Esophagus muscularis mucosa (tissue), 4 donors: Measurements from ENCODE around the gene C17orf107. TPM values are rescaled to one million over a fixed set of nuclear protein-coding genes. Genes with fewer than 3 reads are reported as not detected.

Experiments
- DNase-seq: peaks from one replicate; pipeline ENCODE4 v3.0.0-alpha.2; 2017; ENCODE audit errors: extremely low spot score
- H3K27ac ChIP-seq, 4 donors: fragments of 200-600 bp; sonication (generic); replicated peaks in 1 of 4; 1 replicate in 3 of 4; 2 replicates in 1 of 4; pipeline ENCODE4 v1.5.1; 2016 to 2019; ENCODE audit warnings: mild to moderate bottlenecking in 1 of 4
- H3K27me3 ChIP-seq, 4 donors: fragments of 200-600 bp; sonication (generic); one replicate each; pipeline versions ENCODE4 v1.5.1 to v1.6.0; 2016 to 2019
- H3K36me3 ChIP-seq, 4 donors: fragments of 200-600 bp; sonication (generic); one replicate each; pipeline ENCODE4 v1.5.1; 2016 to 2019
- H3K4me1 ChIP-seq, 4 donors: fragments of 200-600 bp; sonication (generic); one replicate each; pipeline ENCODE4 v1.5.1; 2016 to 2019
- H3K4me3 ChIP-seq, 4 donors: fragments of 200-600 bp; sonication (generic); 1 replicate in 2 of 4; 2 replicates in 2 of 4; pipeline ENCODE4 v1.5.1; 2016 to 2019; ENCODE audit warnings: mild to moderate bottlenecking in 4 of 4, moderate library complexity in 1 of 4
- H3K9me3 ChIP-seq, 4 donors: fragments of 200-600 bp; sonication (generic); 1 replicate in 3 of 4; 2 replicates in 1 of 4; pipeline ENCODE4 v1.5.1; 2016 to 2019
- EP300 ChIP-seq: sonication (generic); formaldehyde crosslinking; IDR thresholded peaks from one replicate; pipeline ENCODE4 v1.6.1; 2017; ENCODE audit warnings: antibody characterized with exemption
- POLR2A ChIP-seq: fragments of 450-650 bp; IDR thresholded peaks from one replicate; pipeline ENCODE4 v1.6.1; 2017; ENCODE audit warnings: antibody characterized with exemption, moderate library complexity, mild to moderate bottlenecking, low read depth
- POLR2AphosphoS5 ChIP-seq, 2 donors: sonication (generic); formaldehyde crosslinking; IDR thresholded peaks; one replicate each; pipeline ENCODE4 v1.6.1; 2017; ENCODE audit warnings: antibody characterized with exemption in 2 of 2
- WGBS: methylation state at CpG from one replicate; pipeline ENCODE4 v1.1.5; 2018; 5-methylcytosine and 5-hydroxymethylcytosine counted together
- intact Hi-C: fragments of 100-400 bp; cut with DNase I; formaldehyde crosslinking; loops from one replicate; pipeline ENCODE4 v1.15.1; 2023
- total RNA-seq, 4 donors: library from RNA; depleted of rRNA; stranded (reverse); fragments of >200 nt; gene quantifications; one replicate each; pipeline versions ENCODE4 v1.1.0 to v1.2.1, GENCODE V29; 2016
- TF ChIP-seq, protein P1 (sequence below), 3 experiments: fragments of 200-600 bp in 2 of 3; fragments of 450-650 bp in 1 of 3; sonication (generic) in 2 of 3; IDR thresholded peaks; one replicate each; pipeline ENCODE4 v1.5.1; 2017 to 2019; ENCODE audit warnings: antibody characterized with exemption in 3 of 3, mild to moderate bottlenecking in 2 of 3, moderate library complexity in 1 of 3

C17orf107 gene
- total RNA-seq, 4 donors from 2014 or later = 0.32 to 1.5 (median 0.88) TPM

- Histone ChIP-seq H3K9me3 (no peaks in the 10 kb centered on the region), H3K27me3 (no peaks in the 10 kb centered on the region), H3K36me3 (peaks cover 0 to 37% (median 33%) of the 10 kb centered on the region in 4 donors), H3K4me1 (peaks cover 0 to 17% (median 6%) of the 10 kb centered on the region in 4 donors), H3K27ac (no peak overlapping the region), H3K4me3 (no peak overlapping the region)
- WGBS = 77% methylated on average over 5 of the region's 5 CpGs
- intact Hi-C loops = no loop called here
- no peak for TF ChIP-seq EP300
- TF ChIP-seq POLR2AphosphoS5 (IDR thresholded peaks at IDR 0.05) = no peak
- TF ChIP-seq, protein P1, sequence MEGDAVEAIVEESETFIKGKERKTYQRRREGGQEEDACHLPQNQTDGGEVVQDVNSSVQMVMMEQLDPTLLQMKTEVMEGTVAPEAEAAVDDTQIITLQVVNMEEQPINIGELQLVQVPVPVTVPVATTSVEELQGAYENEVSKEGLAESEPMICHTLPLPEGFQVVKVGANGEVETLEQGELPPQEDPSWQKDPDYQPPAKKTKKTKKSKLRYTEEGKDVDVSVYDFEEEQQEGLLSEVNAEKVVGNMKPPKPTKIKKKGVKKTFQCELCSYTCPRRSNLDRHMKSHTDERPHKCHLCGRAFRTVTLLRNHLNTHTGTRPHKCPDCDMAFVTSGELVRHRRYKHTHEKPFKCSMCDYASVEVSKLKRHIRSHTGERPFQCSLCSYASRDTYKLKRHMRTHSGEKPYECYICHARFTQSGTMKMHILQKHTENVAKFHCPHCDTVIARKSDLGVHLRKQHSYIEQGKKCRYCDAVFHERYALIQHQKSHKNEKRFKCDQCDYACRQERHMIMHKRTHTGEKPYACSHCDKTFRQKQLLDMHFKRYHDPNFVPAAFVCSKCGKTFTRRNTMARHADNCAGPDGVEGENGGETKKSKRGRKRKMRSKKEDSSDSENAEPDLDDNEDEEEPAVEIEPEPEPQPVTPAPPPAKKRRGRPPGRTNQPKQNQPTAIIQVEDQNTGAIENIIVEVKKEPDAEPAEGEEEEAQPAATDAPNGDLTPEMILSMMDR (IDR thresholded peaks at IDR 0.05) = no peak
- no peak for TF ChIP-seq POLR2A
- no peak for DNase-seq
These were observed 22.2 kb upstream of the C17orf107 start for GRCh38 chr17:4877089-4877488.

DNA sequence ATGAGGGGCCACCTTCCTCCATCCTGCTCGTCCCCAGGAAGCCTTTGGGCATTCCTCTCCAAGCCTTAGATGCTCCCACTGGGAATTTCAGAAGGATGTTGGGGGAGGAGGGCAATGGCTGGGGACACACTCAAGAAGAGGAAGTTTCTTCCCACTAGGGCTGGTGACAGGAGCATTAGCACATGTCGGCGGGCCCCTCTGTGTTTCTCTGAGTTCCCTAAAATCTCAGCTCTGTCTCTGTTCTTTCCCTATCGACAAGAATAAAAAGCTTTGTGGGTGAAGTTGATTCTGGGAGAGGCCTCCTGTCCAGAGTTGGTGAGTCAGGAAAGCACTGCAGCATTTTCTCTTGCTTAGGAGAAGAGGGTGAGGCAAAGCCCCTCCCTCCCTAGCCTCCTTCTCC lies 19.7 kb upstream of the C17orf107 start:
- Histone ChIP-seq H3K9me3 (no peaks in the 10 kb centered on the region), H3K4me1 (peaks cover 0 to 9% (median 7%) of the 10 kb centered on the region in 4 donors), H3K36me3 (peaks cover 5 to 45% (median 41%) of the 10 kb centered on the region in 4 donors), H3K27ac (no peak overlapping the region), H3K27me3 (no peaks in the 10 kb centered on the region), H3K4me3 (no peak overlapping the region)
- no peak for TF ChIP-seq EP300
- no peak for TF ChIP-seq POLR2A
- TF ChIP-seq, protein P1 (IDR thresholded peaks at IDR 0.05) = no peak
- TF ChIP-seq POLR2AphosphoS5 (IDR thresholded peaks at IDR 0.05) = no peak
- 63% methylated on average over 4 of the region's 4 CpGs for WGBS
- no peak for DNase-seq
- intact Hi-C loops = no loop called here

DNA sequence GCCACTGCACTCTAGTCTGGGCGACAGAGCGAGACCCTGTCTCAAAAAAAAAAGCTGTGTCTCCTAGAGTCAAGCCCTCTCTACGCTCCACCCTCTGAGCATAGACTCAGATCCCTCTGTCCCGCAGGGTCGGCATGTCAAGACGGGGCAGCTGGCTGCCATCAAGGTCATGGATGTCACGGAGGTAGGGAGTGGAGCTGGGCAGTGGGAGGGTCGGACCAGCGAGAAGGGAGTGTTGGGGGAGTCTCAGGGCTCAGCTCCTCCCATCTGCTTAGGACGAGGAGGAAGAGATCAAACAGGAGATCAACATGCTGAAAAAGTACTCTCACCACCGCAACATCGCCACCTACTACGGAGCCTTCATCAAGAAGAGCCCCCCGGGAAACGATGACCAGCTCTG lies 18.5 kb upstream of the C17orf107 start:
- no peak overlapping the region for H3K27ac ChIP-seq
- intact Hi-C loops = loop anchor here (5.0 to 10.0 kb wide), 3 partner anchors 46 to 176 kb away; partner anchors contain the start of genes MINK1, PELP1 and PLD2
- peaks cover 0 to 9% (median 7%) of the 10 kb centered on the region in 4 donors for H3K4me1 ChIP-seq
- H3K27me3 ChIP-seq = no peaks in the 10 kb centered on the region
- peaks cover 15 to 56% (median 52%) of the 10 kb centered on the region in 4 donors for H3K36me3 ChIP-seq
- 86% methylated on average over 11 of the region's 15 CpGs for WGBS
- no peak for DNase-seq
- TF ChIP-seq, protein P1 (IDR thresholded peaks at IDR 0.05) = no peak
- TF ChIP-seq POLR2AphosphoS5 (IDR thresholded peaks at IDR 0.05) (no peak), POLR2A (no peak), EP300 (no peak)
- no peaks in the 10 kb centered on the region for H3K9me3 ChIP-seq
- H3K4me3 ChIP-seq = no peak overlapping the region

DNA sequence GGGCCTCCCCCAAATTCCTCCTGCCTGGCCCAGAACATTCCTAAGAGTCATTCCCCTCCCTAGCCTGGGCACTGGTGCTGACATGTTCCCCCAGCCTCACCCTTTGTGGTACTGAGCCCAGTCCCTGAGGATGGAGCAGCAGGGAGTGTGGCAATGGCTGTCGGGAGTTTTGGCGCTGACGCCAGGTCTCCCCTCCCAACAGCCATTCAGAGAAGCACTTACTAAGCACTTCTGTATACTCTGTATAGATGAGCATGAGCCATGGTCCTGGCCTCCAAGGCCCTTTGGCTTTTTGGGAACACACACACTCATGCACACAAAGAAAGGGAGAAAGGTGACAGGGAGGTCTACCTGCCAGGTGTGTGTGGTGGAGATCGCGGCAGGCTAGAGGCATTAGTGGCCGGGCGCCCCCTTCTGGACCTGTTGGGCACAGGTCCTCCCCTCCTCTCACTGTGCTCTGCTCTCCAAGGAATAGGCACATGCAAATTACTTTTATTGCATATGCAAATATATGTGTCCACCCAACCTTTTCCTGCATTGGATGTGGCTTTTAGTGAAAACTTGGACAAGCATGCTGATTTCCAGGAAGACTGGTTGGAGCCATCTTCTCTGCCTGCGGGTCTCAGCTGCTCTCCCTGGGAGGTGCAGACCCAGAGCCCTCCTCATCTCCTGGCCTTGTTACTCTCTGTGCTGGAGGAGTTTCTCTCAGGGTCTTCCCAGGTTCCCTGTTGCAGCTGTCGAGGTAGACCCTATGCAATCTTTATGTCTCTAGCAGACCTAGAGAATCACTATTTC lies 17.4 kb upstream of the C17orf107 start:
- Histone ChIP-seq H3K36me3 (peaks cover 26 to 67% (median 63%) of the 10 kb centered on the region in 4 donors), H3K4me3 (no peak overlapping the region), H3K27ac (no peak overlapping the region), H3K9me3 (no peaks in the 10 kb centered on the region), H3K27me3 (no peaks in the 10 kb centered on the region), H3K4me1 (peaks cover 0 to 9% (median 7%) of the 10 kb centered on the region in 4 donors)
- no peak for DNase-seq
- intact Hi-C loops = loop anchor here (5.0 to 10.0 kb wide), 3 partner anchors 47 to 177 kb away; partner anchors contain the start of genes MINK1, PELP1 and PLD2
- 50% methylated on average over 9 of the region's 9 CpGs for WGBS
- no peak for TF ChIP-seq EP300
- TF ChIP-seq POLR2A = no peak
- peak in 1 of 2 donors; percentile 10 for TF ChIP-seq POLR2AphosphoS5 (IDR thresholded peaks at IDR 0.05)
- TF ChIP-seq, protein P1 (IDR thresholded peaks at IDR 0.05) = peak; percentile 68 to 81 (median 68)
